OCI-M2 (cell line): Measurements from ENCODE around the gene POMT2.
"Not testable (repeated sequence)": the region's sequence is repeated elsewhere in the genome, so short reads cannot be mapped to it uniquely, and the experiment has no call there.

Experiments
- DNase-seq: peaks from one replicate; lab custom pipeline; 2025; ENCODE audit not compliant: unreplicated experiment; lab: John Stamatoyannopoulos, UW

POMT2 gene, protein sequence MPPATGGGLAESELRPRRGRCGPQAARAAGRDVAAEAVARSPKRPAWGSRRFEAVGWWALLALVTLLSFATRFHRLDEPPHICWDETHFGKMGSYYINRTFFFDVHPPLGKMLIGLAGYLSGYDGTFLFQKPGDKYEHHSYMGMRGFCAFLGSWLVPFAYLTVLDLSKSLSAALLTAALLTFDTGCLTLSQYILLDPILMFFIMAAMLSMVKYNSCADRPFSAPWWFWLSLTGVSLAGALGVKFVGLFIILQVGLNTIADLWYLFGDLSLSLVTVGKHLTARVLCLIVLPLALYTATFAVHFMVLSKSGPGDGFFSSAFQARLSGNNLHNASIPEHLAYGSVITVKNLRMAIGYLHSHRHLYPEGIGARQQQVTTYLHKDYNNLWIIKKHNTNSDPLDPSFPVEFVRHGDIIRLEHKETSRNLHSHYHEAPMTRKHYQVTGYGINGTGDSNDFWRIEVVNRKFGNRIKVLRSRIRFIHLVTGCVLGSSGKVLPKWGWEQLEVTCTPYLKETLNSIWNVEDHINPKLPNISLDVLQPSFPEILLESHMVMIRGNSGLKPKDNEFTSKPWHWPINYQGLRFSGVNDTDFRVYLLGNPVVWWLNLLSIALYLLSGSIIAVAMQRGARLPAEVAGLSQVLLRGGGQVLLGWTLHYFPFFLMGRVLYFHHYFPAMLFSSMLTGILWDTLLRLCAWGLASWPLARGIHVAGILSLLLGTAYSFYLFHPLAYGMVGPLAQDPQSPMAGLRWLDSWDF

DNA sequence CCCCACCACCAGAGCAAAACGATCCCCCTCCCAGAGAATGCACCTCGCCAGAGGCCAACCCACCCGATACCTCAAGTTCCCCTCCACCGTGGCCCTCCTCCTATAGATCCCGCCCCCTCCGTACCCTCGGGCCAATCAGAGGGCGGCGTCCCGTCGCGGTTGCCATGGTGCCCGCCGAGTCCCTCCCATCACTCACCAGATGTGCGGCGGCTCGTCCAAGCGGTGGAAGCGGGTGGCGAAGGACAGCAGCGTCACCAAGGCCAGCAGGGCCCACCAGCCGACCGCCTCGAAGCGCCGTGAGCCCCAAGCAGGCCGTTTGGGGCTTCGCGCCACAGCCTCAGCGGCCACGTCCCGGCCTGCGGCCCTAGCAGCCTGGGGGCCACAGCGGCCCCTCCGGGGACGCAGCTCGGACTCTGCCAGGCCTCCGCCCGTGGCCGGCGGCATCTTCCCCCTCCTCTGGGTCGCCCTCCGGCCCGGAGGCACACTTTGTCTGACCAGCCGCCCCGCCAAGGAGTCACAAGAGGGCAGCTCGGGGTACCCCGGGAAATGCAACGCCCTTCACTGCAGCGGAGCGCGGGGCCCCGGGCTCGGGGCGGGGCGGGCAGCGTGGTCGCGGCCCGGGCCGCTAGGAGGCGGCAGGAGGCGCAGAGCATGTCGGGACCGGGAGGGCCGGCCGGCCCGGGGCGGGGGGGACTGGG, at the start of gene POMT2:
Gene POMT2 (minus strand): TSS at position 646 of the 698 bp plus-strand sequence. CDS start 202 bp downstream, at position 444.
- peak; percentile 58 for DNase-seq

DNA sequence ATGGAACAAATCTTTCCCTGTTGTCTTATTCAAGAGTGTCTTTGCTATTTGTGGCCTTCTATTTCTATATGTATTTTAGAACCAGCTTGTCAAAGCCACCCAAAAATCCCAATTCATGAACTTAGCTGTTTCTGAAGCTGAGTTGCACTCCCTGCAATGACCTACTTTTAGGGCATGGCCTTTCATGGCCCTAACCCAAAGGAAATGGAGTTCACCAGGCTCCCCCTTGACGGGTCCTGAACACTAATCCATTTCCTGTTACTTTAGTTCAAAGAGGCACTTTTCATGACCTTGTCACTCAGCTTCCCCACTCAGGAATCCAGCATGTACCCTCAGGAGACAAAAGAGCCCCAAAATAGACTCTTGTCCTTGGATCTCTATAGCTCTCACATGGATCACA, 48.6 kb upstream of the POMT2 start:
- DNase-seq, result no peak

GRCh38 chr14:77364146-77364545, 43.5 kb upstream of the POMT2 start:
- DNase-seq, result no peak

DNA sequence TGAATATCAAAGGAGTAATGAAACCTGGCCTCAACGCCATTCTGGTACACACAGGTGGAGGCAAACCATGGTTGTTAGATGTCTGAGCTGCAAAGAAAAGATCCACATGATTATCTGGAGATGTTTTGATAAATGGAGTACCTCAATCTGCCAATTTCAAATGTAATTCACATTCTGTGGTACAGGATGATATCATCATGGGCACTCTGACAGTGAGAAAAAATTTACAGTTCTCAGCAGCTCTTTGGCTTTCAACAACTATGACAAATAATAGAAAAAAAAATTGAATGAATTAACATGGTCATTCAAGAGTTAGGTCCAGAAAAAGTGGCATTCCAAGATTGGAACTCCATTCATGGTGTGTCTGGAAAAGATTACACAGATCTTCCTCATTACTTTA, 38.9 kb upstream of the POMT2 start:
- DNase-seq, result no peak

GRCh38 chr14:77356899-77357298, 36.2 kb upstream of the POMT2 start:
- no peak for DNase-seq

DNA sequence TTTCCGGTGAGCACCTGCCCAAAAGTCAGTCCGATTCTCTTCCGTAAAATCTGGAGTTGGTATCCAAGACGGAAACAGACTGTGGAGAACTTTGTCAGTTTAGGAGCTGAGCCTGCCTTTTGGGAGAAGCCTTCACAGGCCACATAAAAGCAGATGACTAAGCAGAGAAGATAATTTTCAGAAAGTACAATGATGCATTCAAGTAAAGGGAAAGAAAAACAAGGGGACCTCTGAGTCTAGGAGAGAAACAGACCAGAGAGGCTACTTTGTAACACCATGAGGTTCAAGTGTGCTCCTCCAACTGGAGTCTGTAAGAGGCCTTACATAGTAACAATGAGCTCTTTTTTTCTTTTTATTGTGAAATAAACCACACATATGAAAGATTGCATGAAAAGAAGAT, 35.1 kb upstream of the POMT2 start:
- DNase-seq, result no peak

GRCh38 chr14:77353469-77354141, 32.9 kb upstream of the POMT2 start:
- no peak for DNase-seq

GRCh38 chr14:77347751-77348150, 27.1 kb upstream of the POMT2 start:
- DNase-seq, result no peak

- no peak for DNase-seq
Measured at GRCh38 chr14:77346495-77346894, 25.8 kb upstream of the POMT2 start.

GRCh38 chr14:77344377-77344996, 23.8 kb upstream of the POMT2 start:
- DNase-seq, result no peak

DNA sequence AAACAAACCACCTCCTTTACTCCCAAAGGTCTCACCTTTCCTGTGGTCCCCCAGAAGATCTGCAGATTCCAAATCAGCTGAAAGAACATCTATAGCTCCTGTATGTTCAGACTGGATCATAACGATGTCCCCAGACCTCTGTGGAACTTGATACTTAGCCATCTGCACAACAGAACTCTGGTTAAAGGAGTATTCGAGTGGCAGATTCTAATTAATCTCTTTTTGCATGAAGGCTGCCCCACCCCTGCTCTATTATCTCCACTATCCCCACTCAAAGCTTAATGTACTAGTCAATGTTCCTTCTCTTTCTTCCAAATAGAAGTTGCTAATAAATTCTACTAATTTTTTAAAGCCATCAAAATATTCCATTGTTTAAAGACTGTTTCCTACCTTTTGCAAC, 23.0 kb upstream of the POMT2 start:
- DNase-seq, result no peak

DNA sequence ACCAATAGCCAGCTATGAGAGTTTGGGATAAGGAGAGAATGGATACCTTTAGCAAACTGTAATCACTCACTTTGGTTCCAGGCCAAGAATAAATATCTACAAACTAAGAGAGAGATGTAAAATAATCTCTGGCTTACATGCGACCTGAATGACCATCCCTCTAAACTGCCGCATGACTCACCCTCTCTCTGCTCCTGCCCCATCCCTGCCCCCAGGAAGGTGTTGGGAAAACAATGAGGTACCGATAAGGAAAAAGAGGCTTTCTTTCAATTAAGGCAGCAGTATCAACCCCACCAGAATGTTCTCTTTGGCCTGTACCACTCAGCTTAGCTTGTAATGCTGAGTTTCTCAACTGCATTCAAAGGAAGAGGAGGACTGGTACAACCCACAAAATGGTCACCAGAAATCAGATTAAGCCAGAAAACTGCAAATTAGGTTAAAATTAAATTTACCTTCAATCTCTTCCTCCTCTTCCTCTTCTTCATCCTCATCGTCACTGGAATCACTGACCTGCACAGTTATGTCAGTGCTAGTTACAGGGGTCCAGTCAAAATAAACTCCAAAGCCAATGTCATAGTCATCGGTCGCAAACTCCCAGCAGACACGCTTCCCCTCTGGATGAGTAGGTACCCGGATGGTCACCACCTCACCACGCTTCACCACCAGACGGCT, 22.2 kb upstream of the POMT2 start:
- DNase-seq, result no peak

DNA sequence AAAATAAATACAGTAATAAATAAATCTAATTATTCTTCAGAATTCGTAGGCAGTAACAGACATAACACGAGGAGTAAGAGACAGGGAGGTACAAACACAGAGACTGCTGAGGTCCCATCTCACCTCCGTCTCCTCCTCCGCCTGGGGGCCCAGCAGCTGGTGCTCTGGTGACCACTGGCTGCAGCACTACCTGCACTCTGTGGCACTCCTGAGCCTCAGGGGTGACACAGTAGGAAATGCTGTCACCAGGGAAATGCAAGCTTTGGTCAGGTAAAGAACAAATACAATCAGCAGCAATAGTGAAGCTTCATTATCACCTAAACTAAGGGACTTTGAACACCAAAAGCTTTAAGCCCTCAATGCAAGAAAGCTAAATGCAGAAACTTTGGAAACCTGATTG, 19.7 kb upstream of the POMT2 start:
- no peak for DNase-seq

GRCh38 chr14:77339407-77339806, 18.7 kb upstream of the POMT2 start:
- DNase-seq, result no peak

DNA sequence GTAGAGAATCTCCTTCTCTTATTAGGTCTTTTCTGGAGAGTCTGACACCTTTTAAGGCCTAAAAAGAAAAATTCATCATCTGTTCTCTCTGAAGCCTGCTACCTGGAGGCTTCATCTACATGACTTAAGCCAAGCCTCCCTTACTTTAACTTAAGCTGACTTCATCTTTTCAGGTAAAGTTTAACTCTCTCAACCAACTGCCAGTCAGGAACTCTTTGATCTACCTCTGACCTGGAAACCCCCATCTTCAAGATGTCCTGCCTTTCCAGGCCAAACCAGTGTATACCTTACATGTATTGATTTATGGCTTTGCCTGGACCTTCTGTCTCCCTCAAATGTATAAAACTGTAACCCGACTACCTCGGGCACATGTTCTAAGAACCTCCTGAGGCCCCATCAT, 17.6 kb upstream of the POMT2 start:
- no peak for DNase-seq

DNA sequence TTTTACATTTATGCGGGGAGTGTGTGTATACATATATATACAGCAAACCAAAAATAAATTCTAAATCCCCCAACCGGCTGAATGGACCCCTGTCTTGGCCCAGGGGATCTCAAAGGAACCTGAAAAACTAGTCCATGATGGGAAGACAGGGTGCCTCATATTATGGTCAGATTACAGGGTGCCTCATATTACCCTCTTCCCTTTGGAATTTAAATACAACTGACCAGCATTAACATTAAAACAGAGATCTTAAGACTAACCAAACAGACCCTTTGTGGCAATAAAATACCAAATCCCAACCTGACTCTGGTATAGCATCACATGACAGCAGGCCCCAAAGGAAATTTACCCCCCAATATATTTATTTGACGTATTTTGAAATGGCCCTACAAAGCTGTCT, 17.2 kb upstream of the POMT2 start:
- DNase-seq, result no peak

GRCh38 chr14:77337255-77337654, 16.6 kb upstream of the POMT2 start:
- DNase-seq, result not testable (repeated sequence)

- no peak for DNase-seq
Measured at GRCh38 chr14:77335576-77335975, 14.9 kb upstream of the POMT2 start.

GRCh38 chr14:77329872-77330271, 9.2 kb upstream of the POMT2 start:
- no peak for DNase-seq

DNA sequence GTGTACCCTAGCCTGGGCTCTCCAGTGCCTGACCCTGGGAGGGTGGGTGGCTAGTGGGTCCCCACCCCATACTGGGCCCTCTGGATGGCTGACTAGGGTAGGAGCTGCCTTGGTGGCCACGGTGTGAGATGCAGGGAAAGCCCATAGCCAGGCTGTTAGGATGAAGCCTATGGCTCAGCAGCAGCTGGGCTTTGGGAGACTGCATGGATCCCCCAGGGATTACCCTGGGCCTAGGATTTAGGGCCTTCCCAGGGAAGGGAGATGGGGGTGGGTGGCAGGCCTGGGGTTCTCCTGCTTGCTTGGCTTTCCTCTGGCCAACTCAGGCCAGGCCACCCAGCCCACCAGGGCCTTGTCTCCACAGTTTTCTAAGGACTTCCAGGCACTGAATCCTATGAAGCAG, 6.4 kb upstream of the POMT2 start:
- DNase-seq, result no peak
